HG02973 (cell line): ENCODE measurements around the gene STMND1.
"Not testable (repeated sequence)": the region's sequence is repeated elsewhere in the genome, so short reads cannot be mapped to it uniquely, and the experiment has no call there.

Experiments used
- ATAC-seq: cut with Tn5 transposase; IDR thresholded peaks from one replicate; pipeline ENCODE4 v1.9.1; 2021; ENCODE audit warnings: moderate library complexity; ENCODE audit not compliant: unreplicated experiment

The STMND1 gene

GRCh38 chr6:17101422-17102257 lies at the start of gene STMND1:
STMND1 (plus strand) TSS chr6:17102050; CDS start chr6:17102258, 208 bp downstream.
- ATAC-seq: no peak

- no peak for ATAC-seq
These were observed 47.2 kb upstream of the STMND1 start for GRCh38 chr6:17054647-17055046.

- ATAC-seq: no peak
These were observed 44.5 kb upstream of the STMND1 start for GRCh38 chr6:17057322-17057721.

- no peak for ATAC-seq
These were observed 43.3 kb upstream of the STMND1 start for GRCh38 chr6:17058550-17058949.

- no peak for ATAC-seq
These were observed 42.8 kb upstream of the STMND1 start for GRCh38 chr6:17059022-17059421.

- ATAC-seq: no peak
These were observed 42.0 kb upstream of the STMND1 start for GRCh38 chr6:17059850-17060249.

- no peak for ATAC-seq
These were observed 40.8 kb upstream of the STMND1 start for GRCh38 chr6:17061097-17061496.

- ATAC-seq: no peak
These were observed 38.9 kb upstream of the STMND1 start for GRCh38 chr6:17062871-17063440.

- no peak for ATAC-seq
These were observed 36.9 kb upstream of the STMND1 start for GRCh38 chr6:17064975-17065374.

GRCh38 chr6:17066610-17067009 lies 35.2 kb upstream of the STMND1 start:
- ATAC-seq: no peak

- ATAC-seq: not testable (repeated sequence)
These were observed 32.9 kb upstream of the STMND1 start for GRCh38 chr6:17068972-17069371.

GRCh38 chr6:17070400-17070799 lies 31.4 kb upstream of the STMND1 start:
- ATAC-seq: not testable (repeated sequence)

- not testable (repeated sequence) for ATAC-seq
These were observed 28.3 kb upstream of the STMND1 start for GRCh38 chr6:17073596-17073995.

GRCh38 chr6:17081273-17081672 lies 20.6 kb upstream of the STMND1 start:
- ATAC-seq: no peak

GRCh38 chr6:17081860-17082508 lies 19.9 kb upstream of the STMND1 start:
- no peak for ATAC-seq

GRCh38 chr6:17083397-17083796 lies 18.5 kb upstream of the STMND1 start:
- no peak for ATAC-seq

GRCh38 chr6:17086469-17086868 lies 15.4 kb upstream of the STMND1 start:
- ATAC-seq: no peak

- no peak for ATAC-seq
These were observed 13.7 kb upstream of the STMND1 start for GRCh38 chr6:17088091-17088611.

- no peak for ATAC-seq
These were observed 10.7 kb upstream of the STMND1 start for GRCh38 chr6:17091122-17091521.

GRCh38 chr6:17093686-17094085 lies 8.2 kb upstream of the STMND1 start:
- no peak for ATAC-seq

- ATAC-seq: no peak
These were observed 5.8 kb upstream of the STMND1 start for GRCh38 chr6:17096096-17096495.

- ATAC-seq: no peak
These were observed 5.2 kb upstream of the STMND1 start for GRCh38 chr6:17096652-17097051.
